Testis (tissue), 2 donors: Measurements from ENCODE around the gene SLC17A5.

Experiments used
- CTCF ChIP-seq, 3 experiments: fragments of 450-650 bp in 2 of 3; fragments of 200-600 bp in 1 of 3; sonication (generic) in 1 of 3; IDR thresholded peaks; one replicate each; pipeline ENCODE4 v1.5.1; 2016 to 2019; ENCODE audit warnings: antibody characterized with exemption in 3 of 3, mild to moderate bottlenecking in 2 of 3, moderate library complexity in 1 of 3
- POLR2A ChIP-seq: fragments of 450-650 bp; IDR thresholded peaks from one replicate; pipeline ENCODE4 v1.6.1; 2017; ENCODE audit warnings: antibody characterized with exemption, mild to moderate bottlenecking, moderate library complexity

GRCh38 chr6:73556836-73557235 is 97.0 kb downstream of the SLC17A5 start:
- TF ChIP-seq CTCF (IDR thresholded peaks at IDR 0.05): no peak
- TF ChIP-seq POLR2A: no peak
